A172 (cell line): Measurements from ENCODE around the gene LRRC27. TPM values are rescaled to one million over a fixed set of nuclear protein-coding genes. Genes with fewer than 3 reads are reported as not detected.

ENCODE experiments used
- DNase-seq: peaks from one replicate; pipeline ENCODE4 v3.0.0-alpha.2; 2015; ENCODE audit warnings: low spot score
- total RNA-seq: library from RNA; depleted of rRNA; stranded (reverse); fragments of >200 nt; shearing (Covaris generic); gene quantifications from 2 replicates; pipeline ENCODE4 v1.2.3, GENCODE V29; 2014

Gene LRRC27
- total RNA-seq, 1 experiment from 2014 or later, result 1.6 TPM

DNA sequence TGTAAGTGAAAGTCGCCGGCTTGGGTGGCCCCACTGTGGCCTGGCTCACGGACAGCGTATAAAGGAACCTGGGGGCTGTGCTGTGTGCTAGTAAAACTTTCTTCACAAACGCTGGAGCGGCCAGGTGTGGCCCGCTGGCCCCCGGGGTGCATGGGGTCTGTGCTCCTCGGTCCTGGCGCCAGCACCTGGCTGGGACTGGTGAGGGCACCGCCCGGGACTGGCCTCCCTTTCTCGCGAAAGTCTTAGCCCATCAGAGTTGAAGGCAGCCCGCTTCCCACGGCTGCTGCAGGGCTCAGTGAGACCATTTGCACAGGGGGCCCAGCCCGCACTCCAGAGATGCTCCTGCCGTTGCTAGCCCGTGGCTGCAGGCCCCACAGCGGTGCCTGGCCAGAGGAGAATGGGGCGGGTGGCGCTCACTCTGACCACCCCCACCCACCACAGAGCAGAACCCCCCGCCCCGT, 70.8 kb downstream of the LRRC27 start:
- no peak for DNase-seq

- DNase-seq, result no peak
Observed at GRCh38 chr10:132403511-132404168, 71.6 kb downstream of the LRRC27 start.

- no peak for DNase-seq
Observed at GRCh38 chr10:132404169-132404880, 72.3 kb downstream of the LRRC27 start.

GRCh38 chr10:132404911-132405462, 73.0 kb downstream of the LRRC27 start:
- no peak for DNase-seq

DNA sequence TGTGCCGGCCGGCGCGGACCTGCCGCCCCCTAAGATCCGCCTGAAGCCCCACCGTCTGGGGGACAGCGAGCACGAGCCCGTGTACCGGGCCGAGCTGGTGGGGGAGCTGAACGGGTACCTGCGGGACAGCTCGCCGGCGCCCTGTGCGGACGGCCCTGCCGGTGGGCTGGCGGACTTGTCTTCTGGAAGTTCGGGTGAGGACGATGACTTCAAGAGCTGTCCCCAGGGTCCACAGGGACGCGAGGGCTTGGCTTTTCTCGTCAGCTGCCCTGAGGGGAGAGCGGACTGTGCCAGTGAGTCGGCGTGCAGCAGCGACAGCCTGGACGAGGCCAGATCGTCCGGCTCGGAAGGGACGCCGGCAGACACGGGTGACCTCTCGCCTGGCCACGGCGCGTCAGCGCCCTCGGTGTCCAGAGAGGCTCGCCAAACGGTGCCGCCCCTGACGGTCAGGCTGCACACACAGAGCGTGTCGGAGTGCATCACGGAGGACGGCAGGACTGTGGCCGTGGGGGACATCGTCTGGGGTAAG, 73.5 kb downstream of the LRRC27 start:
- no peak for DNase-seq

DNA sequence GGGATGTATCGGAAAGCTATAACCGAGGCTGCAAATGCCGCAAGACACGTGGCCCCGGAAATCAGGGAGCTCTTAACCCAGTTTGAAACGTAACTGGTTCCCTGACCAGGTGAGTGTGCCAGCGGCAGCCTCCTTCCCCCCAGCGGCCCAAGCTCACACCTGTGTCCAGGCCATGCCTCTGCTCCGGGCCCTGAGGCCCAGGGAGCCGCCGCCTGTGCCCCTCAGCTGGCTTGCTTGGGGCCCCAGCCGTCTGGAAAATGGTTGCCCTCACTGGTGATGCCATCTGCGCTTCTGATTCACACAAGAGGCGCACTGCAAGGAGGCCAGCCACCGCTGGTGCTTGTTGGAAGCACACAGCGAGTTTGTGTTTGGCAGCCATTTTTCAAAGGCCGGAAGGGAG, 74.2 kb downstream of the LRRC27 start:
- no peak for DNase-seq

DNA sequence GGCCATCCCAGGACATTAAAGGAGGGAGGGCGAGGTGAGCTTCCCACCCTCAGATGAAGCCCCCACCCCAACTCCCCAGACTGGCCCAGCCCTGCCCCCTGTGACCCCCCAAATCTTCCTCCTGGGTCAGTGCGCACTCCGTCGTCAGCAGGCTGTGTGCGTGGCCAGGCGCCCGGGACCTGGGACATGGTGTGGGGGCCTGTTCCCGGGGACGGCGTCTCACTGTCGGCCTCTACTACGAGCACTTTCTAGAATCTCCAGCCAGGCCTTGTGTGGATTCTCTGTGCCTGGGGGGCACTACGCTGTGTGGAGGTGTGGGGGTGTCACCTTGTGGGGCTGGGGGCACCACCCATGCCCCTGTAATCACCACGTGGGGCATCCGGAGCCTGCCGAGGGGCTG, 74.8 kb downstream of the LRRC27 start:
- no peak for DNase-seq

DNA sequence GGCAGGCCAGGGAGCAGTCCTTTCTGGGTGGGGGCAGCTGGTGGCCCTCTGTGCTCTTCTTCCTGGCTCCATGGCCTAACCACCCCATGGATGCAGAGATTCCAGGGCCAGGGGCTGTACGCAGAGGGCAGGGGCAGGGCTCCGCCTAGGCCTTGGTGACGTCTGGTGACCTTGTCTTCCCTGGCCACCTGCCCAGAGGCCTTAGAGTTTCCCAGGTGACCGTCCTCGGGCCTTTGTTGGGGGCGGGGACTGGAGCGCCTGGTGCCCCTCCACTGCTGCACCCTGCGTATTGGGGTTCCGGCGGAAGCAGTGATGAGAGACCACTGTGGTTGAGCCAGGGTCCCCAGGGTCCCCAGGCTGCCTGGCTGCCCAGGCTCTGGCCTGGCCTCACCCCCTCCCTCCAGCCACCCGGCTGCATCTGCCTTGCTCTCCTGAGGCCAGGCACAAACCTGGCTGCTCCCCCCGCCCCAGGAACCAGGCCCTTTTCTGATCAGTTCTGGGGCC, 75.3 kb downstream of the LRRC27 start:
- DNase-seq, result no peak

GRCh38 chr10:132407846-132408278, 75.9 kb downstream of the LRRC27 start:
- no peak for DNase-seq

DNA sequence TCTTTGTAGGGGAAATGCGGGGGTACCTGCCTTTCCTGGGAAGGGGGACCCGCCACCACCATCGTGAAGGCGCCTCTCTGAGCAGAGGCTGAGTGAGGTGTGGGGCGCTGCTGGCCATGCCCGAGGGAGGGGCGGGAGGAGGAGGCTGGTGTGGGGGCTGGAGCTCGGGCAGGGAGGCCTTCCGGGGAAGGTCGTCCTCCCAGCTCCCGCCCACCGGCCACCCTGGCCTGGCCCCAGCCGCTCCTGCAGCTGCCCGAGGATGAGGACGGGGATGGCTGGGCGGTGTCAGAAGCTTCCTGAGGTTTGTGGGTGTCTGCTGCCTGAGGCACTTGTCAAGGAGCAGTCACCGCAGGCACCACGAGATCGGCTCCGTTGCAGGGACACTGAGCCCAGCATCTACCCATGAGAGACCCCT, 76.4 kb downstream of the LRRC27 start:
- DNase-seq, result peak; percentile 36

DNA sequence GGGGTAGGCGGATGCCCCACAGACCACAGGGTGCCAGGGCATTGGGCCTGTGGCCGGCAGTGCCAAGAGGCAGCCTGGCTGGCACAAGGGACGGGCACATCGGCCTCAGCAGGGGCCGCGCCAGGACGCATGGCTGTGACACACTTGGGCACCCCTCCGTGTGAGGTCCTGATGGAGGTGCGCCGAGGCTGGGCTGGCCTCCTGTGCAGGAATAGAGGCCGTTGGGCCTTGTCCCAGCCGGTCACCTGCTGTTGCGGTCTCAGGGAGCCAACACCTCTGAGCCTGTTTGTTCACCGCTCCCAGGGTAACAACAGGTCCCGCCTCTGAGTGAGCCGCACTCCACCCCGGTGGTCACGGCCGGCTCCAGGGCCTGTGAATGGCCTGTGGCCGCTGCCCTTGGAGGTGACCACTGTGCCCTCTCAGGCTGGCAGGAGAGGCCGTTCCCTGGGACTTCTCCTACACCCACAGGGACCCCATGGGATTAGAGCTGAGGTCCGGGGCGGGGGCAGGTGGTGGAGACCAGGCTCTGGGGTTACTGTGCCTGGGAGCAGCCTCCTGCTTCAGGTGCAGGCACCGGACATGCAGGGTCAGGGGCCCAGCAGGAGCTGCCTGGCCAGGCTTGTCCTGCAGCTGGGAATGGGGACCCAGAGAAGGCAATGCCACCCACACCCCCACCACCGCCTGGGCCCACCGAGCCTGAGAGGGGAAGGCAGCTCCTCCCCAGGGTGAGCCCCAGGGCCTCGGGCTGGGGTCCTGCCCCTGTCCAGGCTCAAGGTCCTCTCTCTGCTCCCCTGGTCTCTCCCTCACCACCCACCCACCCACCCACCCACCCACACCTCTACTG, 77.1 kb downstream of the LRRC27 start:
- DNase-seq, result no peak

- DNase-seq, result no peak
Observed at GRCh38 chr10:132409667-132410028, 77.7 kb downstream of the LRRC27 start.

DNA sequence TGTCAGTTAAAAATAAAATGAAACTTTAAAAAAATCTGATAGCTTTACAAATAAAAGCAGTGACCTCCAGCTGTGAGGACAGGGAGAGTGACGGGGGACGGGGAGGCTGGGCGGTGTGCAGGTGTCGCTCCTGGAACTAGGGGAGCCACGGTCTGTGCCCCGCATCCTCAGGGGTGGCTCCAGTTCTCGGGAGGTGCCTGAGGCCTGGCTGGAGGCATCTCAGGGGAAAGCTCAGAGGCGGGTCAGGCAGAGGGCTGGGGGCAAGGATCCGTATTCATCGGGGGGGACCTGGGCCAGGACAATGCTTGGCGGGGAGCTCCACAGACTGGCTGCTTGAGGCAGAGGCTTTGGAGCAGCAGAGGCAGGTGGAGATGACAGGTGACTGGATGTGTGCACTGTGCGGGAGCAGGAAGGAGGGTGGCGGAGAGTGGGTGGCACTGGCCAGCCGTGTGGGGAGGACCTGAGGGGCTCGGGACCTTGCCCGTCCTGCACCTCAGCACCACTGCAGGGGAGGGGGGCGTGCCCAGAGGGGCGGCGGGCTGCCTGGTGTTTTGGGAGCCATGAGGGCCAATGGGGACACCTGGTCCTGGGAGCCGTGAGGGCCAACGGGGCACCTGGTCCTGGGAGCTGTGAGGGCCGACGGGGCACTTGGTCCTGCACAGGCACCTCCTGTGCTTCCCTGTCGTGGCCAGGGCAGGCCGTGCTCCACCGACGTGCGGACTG, 78.2 kb downstream of the LRRC27 start:
- DNase-seq, result no peak

DNA sequence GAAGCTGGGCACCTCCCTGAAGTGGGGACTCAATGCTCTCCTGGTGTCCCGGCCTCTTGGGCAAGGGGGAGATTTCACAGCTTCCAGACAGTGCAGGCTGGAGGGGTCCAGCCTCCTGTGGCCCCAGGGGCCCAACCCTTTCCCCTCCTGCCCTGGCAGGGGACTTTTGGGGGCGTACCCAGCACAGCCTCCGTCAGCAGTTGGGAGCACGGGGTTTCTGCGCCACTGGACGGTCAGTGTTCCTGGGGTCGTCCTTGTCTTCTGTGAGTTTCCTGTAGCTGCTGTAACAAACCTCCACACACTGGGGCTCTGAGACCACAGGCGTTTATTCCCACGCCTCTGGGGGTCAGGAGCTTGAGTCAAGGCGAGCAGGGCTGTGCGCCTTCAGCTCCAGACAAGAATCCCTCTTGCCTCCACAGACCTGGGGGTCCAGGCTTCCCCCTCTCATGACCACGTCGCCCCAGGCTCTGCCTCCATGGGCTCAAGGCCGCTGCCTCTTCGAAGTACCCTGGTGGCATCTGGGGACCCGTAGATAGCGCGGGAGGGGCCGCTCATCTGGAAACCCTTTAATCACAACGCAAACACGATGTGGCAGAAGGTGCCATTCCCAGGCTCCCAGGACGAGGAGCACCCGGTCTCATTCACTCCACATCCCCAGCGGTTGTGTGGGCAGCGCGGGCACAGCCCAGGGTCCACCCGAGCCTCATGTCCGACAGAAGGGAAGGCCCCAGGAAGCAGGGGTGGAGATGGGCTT, 79.0 kb downstream of the LRRC27 start:
- no peak for DNase-seq

DNA sequence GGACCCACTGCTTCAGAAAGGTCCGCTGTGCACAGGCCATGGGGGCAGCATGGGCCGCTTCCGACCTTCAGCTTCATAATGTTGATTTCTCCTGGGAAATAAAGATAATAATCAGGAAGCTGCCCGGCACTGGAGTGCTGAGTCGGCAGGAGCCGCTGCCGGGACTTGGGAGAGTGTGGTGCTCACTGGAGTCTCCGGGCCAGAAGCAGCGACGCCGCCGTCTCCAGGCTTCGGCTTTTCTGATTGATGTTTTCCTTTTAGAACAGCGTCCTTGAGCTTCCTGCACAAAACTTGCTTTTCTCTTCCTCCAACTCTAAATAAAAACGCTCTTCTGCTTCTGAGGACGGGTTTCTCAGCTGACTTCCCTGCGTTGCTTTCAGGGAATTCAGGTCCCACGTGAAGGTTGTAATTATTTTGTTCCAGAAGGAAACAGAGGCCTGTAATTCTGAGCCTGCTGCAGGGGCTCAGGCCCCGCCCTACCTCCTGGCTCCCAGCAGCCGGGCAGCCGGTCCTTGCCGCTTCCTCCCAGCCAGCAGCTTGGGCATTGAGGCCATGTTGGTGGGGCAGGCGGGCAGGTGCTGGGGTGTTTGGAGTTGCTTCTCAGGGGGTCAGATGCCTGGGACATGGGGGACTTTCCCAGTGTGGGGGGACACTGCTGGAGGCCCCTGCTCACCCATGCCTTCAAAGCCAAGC, 79.7 kb downstream of the LRRC27 start:
- peak; percentile 59 for DNase-seq

DNA sequence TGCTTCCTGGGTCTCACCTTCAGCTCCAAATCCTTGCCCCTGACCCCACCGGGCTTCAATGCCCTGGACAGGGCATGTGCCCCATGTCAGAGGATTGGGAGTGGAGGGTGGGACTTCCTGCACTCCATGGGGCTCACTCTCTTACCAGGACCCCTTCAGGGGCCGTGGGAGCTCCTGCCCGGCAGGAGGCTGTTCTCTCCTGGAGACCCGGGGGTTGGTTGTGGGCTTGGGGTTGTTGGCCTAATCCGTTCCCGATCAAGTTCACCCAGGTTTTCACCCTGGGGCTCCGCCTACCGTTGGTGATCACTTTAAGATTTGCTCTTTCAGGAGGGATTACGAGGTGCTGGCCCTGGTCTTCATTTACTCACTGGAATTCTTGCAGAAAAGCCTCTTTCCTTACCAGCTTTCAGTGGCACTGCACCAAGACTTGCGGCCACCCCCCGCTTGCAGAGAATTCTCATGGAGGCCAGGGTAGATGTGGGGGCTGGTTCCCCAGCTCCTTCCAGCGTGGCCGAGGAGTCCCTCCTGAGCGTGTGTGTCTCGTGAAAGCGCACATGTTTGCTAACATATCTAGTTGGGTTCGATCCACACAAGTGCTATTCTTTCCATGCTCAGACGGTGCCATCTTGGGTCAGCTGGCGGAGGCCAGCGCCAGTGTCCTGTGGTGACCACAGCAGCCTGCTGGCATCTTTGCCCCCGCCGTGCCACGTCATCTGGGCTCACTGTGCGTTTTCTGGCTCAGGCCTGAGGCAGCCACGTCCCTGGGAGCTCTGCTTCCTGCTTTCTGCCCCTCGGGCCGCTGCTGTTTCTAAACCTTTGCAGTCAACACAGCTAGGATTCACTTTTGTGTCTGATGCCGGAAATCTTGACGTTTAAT, 80.6 kb downstream of the LRRC27 start:
- DNase-seq, result no peak

DNA sequence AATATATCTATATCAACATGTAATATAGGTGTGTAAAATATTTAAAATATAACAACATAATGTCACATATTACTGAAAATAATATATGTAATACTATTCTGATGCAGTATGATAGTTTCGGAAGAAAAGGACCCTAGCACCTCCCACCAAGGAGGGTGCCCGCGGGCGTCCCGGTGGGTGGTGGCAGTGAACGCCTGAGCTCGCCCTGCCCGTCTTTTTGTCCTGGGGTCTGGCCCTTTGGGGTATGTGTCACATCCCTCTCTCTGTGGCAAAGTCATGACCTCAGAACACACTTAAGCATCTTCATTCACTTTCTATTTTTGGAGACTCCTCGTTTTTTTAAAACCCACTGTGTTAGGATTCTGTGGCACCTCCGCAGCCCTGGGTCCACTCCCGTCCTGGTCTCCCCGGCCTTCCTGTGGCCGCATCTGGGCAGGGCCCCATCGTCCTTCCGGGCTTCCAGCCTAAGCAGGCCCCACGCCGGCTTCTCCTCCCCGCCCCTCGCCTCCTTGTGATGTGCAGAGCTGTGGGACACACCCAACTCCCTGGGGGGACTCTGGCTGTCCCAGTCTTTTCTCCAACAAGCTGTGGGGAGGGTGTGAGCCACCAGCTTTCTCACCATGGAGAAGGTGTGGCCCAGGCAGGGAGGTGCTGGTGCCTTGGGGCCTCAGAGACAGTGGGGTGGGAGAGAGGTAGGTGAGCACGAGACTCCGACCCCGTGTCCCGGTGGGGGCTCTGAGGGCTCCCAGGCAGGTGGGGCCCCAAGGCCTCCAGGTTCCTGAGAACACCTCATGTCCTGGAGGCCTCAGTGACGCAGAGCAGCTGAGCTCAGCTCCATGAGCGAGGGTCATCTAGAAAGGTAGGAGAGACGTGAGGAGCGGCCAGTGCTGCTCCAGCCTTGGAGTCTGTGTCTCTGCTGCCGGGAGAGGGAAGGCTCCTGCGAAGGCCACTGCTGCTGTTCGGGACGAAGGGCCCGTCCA, 81.5 kb downstream of the LRRC27 start:
- DNase-seq, result peak; percentile 60
